ENCODE results near the gene RNF17. TPM values are rescaled to one million over a fixed set of nuclear protein-coding genes. Genes with fewer than 3 reads are reported as not detected.

The RNF17 gene
- total RNA-seq, 5 donors from 2014 or later (not counting 1 experiment from before 2014, with no cell fraction given), result 0.84 TPM; not detected in 4

DNA sequence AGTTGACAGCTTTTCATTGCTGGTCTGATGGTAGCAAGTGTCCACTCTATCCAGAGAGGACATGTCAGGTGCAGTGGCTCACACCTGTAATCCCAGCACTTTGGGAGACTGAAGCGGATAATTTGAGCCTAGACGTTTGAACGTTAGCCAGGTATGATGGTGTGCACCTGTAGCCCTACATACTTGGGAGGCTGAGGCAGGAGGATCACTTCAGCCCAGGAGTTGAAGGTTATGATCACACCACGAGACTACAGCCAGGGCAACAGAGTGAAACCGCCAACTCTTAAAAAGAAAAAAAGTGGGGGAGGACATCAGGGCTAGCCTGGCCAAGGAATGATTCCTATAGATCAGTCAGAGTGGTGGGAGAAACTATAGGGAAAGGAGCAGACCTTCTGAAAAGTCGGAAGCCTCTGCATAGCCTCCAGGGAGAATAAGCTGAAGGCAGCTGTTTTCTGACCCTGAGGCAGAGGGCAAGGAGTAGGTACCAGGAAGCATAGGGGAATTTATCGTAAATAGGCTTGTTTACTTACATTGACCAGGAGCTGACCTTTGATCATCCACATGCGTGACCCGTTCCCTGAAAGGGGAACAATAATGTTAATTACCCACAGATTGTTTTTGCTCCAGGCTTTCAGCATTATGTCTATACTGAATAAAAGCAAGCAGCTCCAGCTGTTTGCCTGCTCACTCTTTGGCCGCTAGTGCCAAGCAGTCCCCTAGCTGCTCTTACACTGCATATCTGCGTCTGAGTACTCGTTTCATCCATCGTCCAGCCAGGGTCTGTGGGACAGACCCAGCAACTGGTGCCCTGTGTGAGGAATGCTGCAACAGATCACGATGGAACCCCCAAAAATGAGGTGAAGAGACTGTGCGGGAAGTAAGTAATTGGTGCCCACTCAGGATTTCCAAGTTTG, 161.6 kb downstream of the RNF17 start:
- Histone ChIP-seq H3K4me3 (ENCODE audit: control insufficient read depth in 1 of 2, extremely low read depth in 1 of 2, low read length in 1 of 2) (no peak overlapping the region), H3K27ac (ENCODE audit: low read length) (no peak overlapping the region), H3K36me3 (ENCODE audit: control insufficient read depth in 2 of 2, extremely low read depth in 1 of 2, insufficient read depth in 1 of 2, low read length in 1 of 2) (no peaks in the 10 kb centered on the region), H3K9me3 (no peaks in the 10 kb centered on the region), H3K4me1 (ENCODE audit: control insufficient read depth in 1 of 2, extremely low read depth in 1 of 2, insufficient read depth in 2 of 2, low read length in 2 of 2) (peaks cover 3 to 4% of the 10 kb centered on the region in 2 experiments), H3K27me3 (replicated peaks in 1 of 2; ENCODE audit: control insufficient read depth in 2 of 2, extremely low read depth in 1 of 2, insufficient read depth in 2 of 2, low read length in 1 of 2) (peaks cover 0 to 5% of the 10 kb centered on the region in 2 experiments)
- DNase-seq, result no peak
- H3K9me3 Mint-ChIP-seq, result no peaks in the 10 kb centered on the region
- ATAC-seq (replicated peaks in 1 of 4), result no peak
- WGBS (ENCODE audit: insufficient coverage), result 96% methylated on average over 12 of the region's 15 CpGs
- H3K27me3 Mint-ChIP-seq, result peaks cover 6 to 8% of the 10 kb centered on the region in 2 donors
- peaks cover 0 to 17% (median 12%) of the 10 kb centered on the region in 3 donors for H3K4me1 Mint-ChIP-seq
- ChIA-PET CTCF (interaction anchor here in 1 of 2 donors (0.6 kb wide), 1 partner anchor 10 kb away, joined by 3 read pairs; no protein-coding TSS in a partner anchor), POLR2A (no interaction called here)
- no peaks in the 10 kb centered on the region for H3K36me3 Mint-ChIP-seq
- no peak overlapping the region for H3K27ac Mint-ChIP-seq
- no peak overlapping the region for H3K4me3 Mint-ChIP-seq

DNA sequence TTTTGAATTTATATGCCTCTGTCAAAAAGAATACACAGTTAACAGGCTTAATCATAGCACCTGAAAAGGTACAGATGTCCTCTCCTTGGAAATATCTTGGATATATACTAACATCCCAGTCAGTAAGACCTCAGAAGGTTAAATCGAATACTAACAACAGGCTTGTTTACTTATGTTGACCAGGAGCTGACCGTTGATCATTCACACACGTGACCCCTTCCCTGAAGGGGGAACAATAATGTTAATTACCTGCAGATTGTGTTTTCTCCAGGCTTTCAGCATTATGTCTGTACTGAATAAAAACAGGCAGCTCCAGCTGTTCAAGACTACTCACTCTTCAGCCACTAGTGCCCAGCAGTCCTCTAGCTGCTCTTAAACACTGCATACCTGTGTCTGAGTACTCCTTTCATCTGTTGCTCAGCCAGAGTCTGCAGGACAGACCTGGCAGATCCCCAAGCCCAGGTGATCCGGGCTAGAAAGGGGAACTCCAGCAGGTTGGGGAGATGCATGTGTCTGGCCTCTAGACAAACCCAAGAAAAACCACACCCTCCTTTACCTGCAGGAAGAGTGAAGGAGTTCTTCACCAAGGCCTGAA, 163.9 kb downstream of the RNF17 start:
- no peak overlapping the region for H3K4me3 Mint-ChIP-seq
- H3K36me3 Mint-ChIP-seq, result no peaks in the 10 kb centered on the region
- DNase-seq (no peak), ATAC-seq (replicated peaks in 1 of 4) (no peak)
- no peaks in the 10 kb centered on the region for H3K9me3 Mint-ChIP-seq
- H3K9me3 ChIP-seq, result no peaks in the 10 kb centered on the region
- POLR2A ChIA-PET, result no interaction called here
- no peaks in the 10 kb centered on the region for H3K36me3 ChIP-seq (ENCODE audit: control insufficient read depth in 2 of 2, extremely low read depth in 1 of 2, insufficient read depth in 1 of 2, low read length in 1 of 2)
- WGBS (ENCODE audit: insufficient coverage), result 100% methylated on average over 2 of the region's 4 CpGs
- no peak overlapping the region for H3K27ac Mint-ChIP-seq
- peaks cover 0 to 7% (median 6%) of the 10 kb centered on the region in 3 donors for H3K4me1 Mint-ChIP-seq
- H3K4me3 ChIP-seq (ENCODE audit: control insufficient read depth in 1 of 2, extremely low read depth in 1 of 2, low read length in 1 of 2), result no peak overlapping the region
- CTCF ChIA-PET, result no interaction called here
- H3K27me3 Mint-ChIP-seq, result peaks cover 25 to 26% of the 10 kb centered on the region in 2 donors
- H3K27ac ChIP-seq (ENCODE audit: low read length), result no peak overlapping the region
- peaks cover 0 to 4% of the 10 kb centered on the region in 2 experiments for H3K4me1 ChIP-seq (ENCODE audit: control insufficient read depth in 1 of 2, extremely low read depth in 1 of 2, insufficient read depth in 2 of 2, low read length in 2 of 2)
- H3K27me3 ChIP-seq (replicated peaks in 1 of 2; ENCODE audit: control insufficient read depth in 2 of 2, extremely low read depth in 1 of 2, insufficient read depth in 2 of 2, low read length in 1 of 2), result peaks cover 8 to 9% of the 10 kb centered on the region in 2 experiments

DNA sequence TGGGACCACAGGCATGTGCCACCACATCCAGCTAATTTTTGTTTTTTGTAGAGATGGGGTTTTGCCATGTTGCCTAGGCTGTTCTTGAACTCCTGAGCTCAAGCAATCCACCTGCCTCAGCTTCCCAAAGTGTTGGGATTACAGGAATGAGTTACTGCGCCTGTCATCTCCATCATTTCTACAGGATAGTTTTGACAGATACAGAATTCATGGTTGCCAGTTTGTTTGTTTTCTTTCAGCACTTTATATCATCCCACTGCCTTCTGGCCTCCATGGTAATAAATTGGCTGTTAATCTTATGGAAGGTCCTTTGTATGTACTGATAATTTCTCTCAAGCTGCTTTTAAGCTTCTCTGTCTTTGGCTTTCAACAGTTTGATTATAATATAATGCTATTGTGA, 165.2 kb downstream of the RNF17 start:
- no peak for DNase-seq
- H3K4me1 Mint-ChIP-seq, result peaks cover 0 to 2% (median 0%) of the 10 kb centered on the region in 3 donors
- Histone ChIP-seq H3K27me3 (replicated peaks in 1 of 2; ENCODE audit: control insufficient read depth in 2 of 2, extremely low read depth in 1 of 2, insufficient read depth in 2 of 2, low read length in 1 of 2) (peaks cover 9 to 17% of the 10 kb centered on the region in 2 experiments), H3K9me3 (no peaks in the 10 kb centered on the region), H3K4me1 (ENCODE audit: control insufficient read depth in 1 of 2, extremely low read depth in 1 of 2, insufficient read depth in 2 of 2, low read length in 2 of 2) (peaks cover 0 to 4% of the 10 kb centered on the region in 2 experiments), H3K27ac (ENCODE audit: low read length) (no peak overlapping the region), H3K36me3 (ENCODE audit: control insufficient read depth in 2 of 2, extremely low read depth in 1 of 2, insufficient read depth in 1 of 2, low read length in 1 of 2) (no peaks in the 10 kb centered on the region), H3K4me3 (ENCODE audit: control insufficient read depth in 1 of 2, extremely low read depth in 1 of 2, low read length in 1 of 2) (no peak overlapping the region)
- H3K27ac Mint-ChIP-seq, result no peak overlapping the region
- no peak overlapping the region for H3K4me3 Mint-ChIP-seq
- no peaks in the 10 kb centered on the region for H3K36me3 Mint-ChIP-seq
- CTCF ChIA-PET, result no interaction called here
- WGBS (ENCODE audit: insufficient coverage), result no CpG with 5 or more reads among the region's 1 CpG
- no peak for ATAC-seq (replicated peaks in 1 of 4)
- POLR2A ChIA-PET, result interaction anchor here in 1 of 2 donors (0.6 kb wide), 1 partner anchor 25 kb away, joined by 3 read pairs; no protein-coding TSS in a partner anchor
- H3K9me3 Mint-ChIP-seq, result no peaks in the 10 kb centered on the region
- peaks cover 35 to 39% of the 10 kb centered on the region in 2 donors for H3K27me3 Mint-ChIP-seq

Other genes with a start within 250 kb of the RNF17 start
- gene ATP12A, start 83.8 kb upstream of the RNF17 start, total RNA-seq, result not detected